ENCODE data around the gene PNKD. TPM values are rescaled to one million over a fixed set of nuclear protein-coding genes. Genes with fewer than 3 reads are reported as not detected.

Gene PNKD
- total and polyA plus RNA-seq, 11 donors: 53.8 to 146 (median 72.5) TPM

- WGBS, 4 donors: 84 to 95% (median 93%) methylated on average over 4 of the region's 4 CpGs
- peaks cover 0 to 18% (median 0%) of the 10 kb centered on the region in 12 donors for H3K4me1 ChIP-seq
- ATAC-seq (no peak), DNase-seq (peak in 1 of 5 donors; percentile 11)
- no peaks in the 10 kb centered on the region for H3K36me3 ChIP-seq
- intact Hi-C loops (cut with DNase I): no loop called here
- no peak overlapping the region for H3K27ac ChIP-seq
- TF ChIP-seq CTCF (IDR thresholded peaks at IDR 0.05) (no peak), POLR2A (IDR thresholded peaks at IDR 0.05) (no peak)
- H3K4me3 ChIP-seq: no peak overlapping the region
- H3K27me3 ChIP-seq: no peaks in the 10 kb centered on the region
- no peaks in the 10 kb centered on the region for H3K9me3 ChIP-seq
Observed at GRCh38 chr2:218374795-218375194, 104.5 kb downstream of the PNKD start.

- H3K9me3 ChIP-seq: no peaks in the 10 kb centered on the region
- peaks cover 0 to 14% (median 0%) of the 10 kb centered on the region in 12 donors for H3K4me1 ChIP-seq
- WGBS, 4 donors: 41 to 53% (median 43%) methylated on average over 2 of the region's 2 CpGs
- no peak for TF ChIP-seq CTCF (IDR thresholded peaks at IDR 0.05)
- TF ChIP-seq POLR2A (IDR thresholded peaks at IDR 0.05): no peak
- DNase-seq: no peak
- no peak overlapping the region for H3K4me3 ChIP-seq
- H3K27ac ChIP-seq: no peak overlapping the region
- H3K36me3 ChIP-seq: no peaks in the 10 kb centered on the region
- intact Hi-C loops (cut with DNase I): no loop called here
- no peaks in the 10 kb centered on the region for H3K27me3 ChIP-seq
- no peak for ATAC-seq
Observed at GRCh38 chr2:218375212-218375611, 104.9 kb downstream of the PNKD start.

- no peaks in the 10 kb centered on the region for H3K9me3 ChIP-seq
- TF ChIP-seq CTCF (IDR thresholded peaks at IDR 0.05) (no peak), POLR2A (IDR thresholded peaks at IDR 0.05) (no peak)
- no peaks in the 10 kb centered on the region for H3K4me1 ChIP-seq
- H3K27me3 ChIP-seq: no peaks in the 10 kb centered on the region
- no peak for DNase-seq
- H3K27ac ChIP-seq: no peak overlapping the region
- WGBS, 4 donors: 74 to 83% (median 78%) methylated on average over 5 of the region's 5 CpGs
- peak in 1 of 4 donors; percentile 31 for ATAC-seq
- intact Hi-C loops (cut with DNase I): no loop called here
- no peak overlapping the region for H3K4me3 ChIP-seq
- H3K36me3 ChIP-seq: no peaks in the 10 kb centered on the region
Observed at GRCh38 chr2:218378053-218378452, 107.7 kb downstream of the PNKD start.

GRCh38 chr2:218381916-218382366, 111.6 kb downstream of the PNKD start, which contains the start of gene SLC11A1:
Gene SLC11A1 (plus strand): TSS chr2:218382273. CDS start chr2:218382369, 96 bp downstream.
- Histone ChIP-seq H3K4me1 (peaks cover 0 to 5% (median 0%) of the 10 kb centered on the region in 12 donors), H3K36me3 (no peaks in the 10 kb centered on the region), H3K9me3 (no peaks in the 10 kb centered on the region), H3K27ac (peak within 1 kb of the TSS in 2 of 12 donors; percentile 13 to 90), H3K4me3 (peak within 1 kb of the TSS in 3 of 12 donors; percentile 16 to 51 (median 17)), H3K27me3 (no peaks in the 10 kb centered on the region)
- intact Hi-C loops (cut with DNase I): no loop called here
- TF ChIP-seq POLR2A (IDR thresholded peaks at IDR 0.05): peak in 1 of 2 donors; percentile 25
- no peak for TF ChIP-seq CTCF (IDR thresholded peaks at IDR 0.05)
- ATAC-seq: peak; percentile 71 to 90 (median 78)
- 70 to 88% (median 82%) methylated on average over 13 of the region's 13 CpGs for WGBS, 4 donors
- peak in 3 of 5 donors; percentile 73 to 80 (median 75) for DNase-seq

Measured in heart left ventricle (tissue), 16 donors.